Measurements from ENCODE around the gene KIF4B. TPM values are rescaled to one million over a fixed set of nuclear protein-coding genes. Genes with fewer than 3 reads are reported as not detected.
"Not testable (repeated sequence)": the region's sequence is repeated elsewhere in the genome, so short reads cannot be mapped to it uniquely, and the experiment has no call there.

The KIF4B gene
- total and polyA plus RNA-seq, 2 donors (not counting 3 experiments of a cell fraction or from before 2014, with no cell fraction given) = 0.44 TPM; not detected in 1

DNA sequence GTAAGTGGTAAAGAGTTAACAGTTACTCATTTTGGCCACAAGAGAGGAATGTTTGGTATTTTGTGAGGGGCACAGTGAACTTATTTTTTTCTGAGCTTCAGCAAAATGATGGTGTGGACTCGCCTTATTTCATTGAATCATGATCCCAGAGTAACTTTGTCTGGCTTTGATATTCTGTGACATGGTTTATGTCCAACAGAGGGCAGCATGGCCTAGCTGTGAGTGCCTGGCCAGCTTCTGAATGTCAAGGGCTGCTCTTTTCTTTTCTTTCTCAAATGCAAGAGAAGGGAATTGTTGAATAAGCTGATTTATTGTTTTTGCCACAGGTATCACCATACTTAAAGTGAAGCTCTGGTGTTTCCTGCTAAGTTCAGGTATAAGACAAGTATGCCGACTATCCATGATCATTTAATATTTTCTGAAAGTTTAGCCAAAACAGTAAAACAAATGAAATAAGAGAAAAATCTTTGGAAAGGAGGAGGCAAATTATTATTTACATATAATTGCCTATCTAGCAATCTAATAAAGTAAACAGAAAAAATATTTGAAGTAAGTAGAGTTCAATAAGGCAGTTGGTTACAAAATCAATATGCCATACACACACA, 41.0 kb upstream of the KIF4B start:
- no peak overlapping the region for H3K4me2 ChIP-seq (ENCODE audit: insufficient read depth, low read length)
- peaks cover 18% of the 10 kb centered on the region for H3K4me1 ChIP-seq (ENCODE audit: control insufficient read depth, extremely low read depth, insufficient read depth, low read length)
- no peak overlapping the region for H3K9ac ChIP-seq (replicated peaks; ENCODE audit: extremely low read depth, insufficient read depth, low read length)
- no peaks in the 10 kb centered on the region for H3K9me1 ChIP-seq (replicated peaks; ENCODE audit: control insufficient read depth, extremely low read depth, insufficient read depth, low read length)
- no peak overlapping the region for H3K4me3 ChIP-seq (replicated peaks in 1 of 3; ENCODE audit: insufficient read depth in 1 of 3, low read depth in 1 of 3, low read length in 3 of 3)
- POLR2A ChIA-PET = no interaction called here
- H2AFZ ChIP-seq (ENCODE audit: low read depth, low read length) = no peak overlapping the region
- TF ChIP-seq, protein P1, sequence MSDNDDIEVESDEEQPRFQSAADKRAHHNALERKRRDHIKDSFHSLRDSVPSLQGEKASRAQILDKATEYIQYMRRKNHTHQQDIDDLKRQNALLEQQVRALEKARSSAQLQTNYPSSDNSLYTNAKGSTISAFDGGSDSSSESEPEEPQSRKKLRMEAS (IDR thresholded peaks at IDR 0.05; ENCODE audit: insufficient read depth, insufficient read length) = no peak
- no peak for TF ChIP-seq JUN (IDR thresholded peaks at IDR 0.05; ENCODE audit: borderline replicate concordance, insufficient read depth, insufficient read length, low read depth)
- TF ChIP-seq POLR2A (IDR thresholded peaks at IDR 0.05; ENCODE audit: low read depth, low read length) = no peak
- TF ChIP-seq MYC (IDR thresholded peaks at IDR 0.05; ENCODE audit: low read depth, low read length) = no peak
- TF ChIP-seq, protein P2, sequence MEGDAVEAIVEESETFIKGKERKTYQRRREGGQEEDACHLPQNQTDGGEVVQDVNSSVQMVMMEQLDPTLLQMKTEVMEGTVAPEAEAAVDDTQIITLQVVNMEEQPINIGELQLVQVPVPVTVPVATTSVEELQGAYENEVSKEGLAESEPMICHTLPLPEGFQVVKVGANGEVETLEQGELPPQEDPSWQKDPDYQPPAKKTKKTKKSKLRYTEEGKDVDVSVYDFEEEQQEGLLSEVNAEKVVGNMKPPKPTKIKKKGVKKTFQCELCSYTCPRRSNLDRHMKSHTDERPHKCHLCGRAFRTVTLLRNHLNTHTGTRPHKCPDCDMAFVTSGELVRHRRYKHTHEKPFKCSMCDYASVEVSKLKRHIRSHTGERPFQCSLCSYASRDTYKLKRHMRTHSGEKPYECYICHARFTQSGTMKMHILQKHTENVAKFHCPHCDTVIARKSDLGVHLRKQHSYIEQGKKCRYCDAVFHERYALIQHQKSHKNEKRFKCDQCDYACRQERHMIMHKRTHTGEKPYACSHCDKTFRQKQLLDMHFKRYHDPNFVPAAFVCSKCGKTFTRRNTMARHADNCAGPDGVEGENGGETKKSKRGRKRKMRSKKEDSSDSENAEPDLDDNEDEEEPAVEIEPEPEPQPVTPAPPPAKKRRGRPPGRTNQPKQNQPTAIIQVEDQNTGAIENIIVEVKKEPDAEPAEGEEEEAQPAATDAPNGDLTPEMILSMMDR (IDR thresholded peaks at IDR 0.05; ENCODE audit: extremely low read depth in 1 of 2, insufficient read depth in 1 of 2, low read depth in 1 of 2, low read length in 2 of 2) = peak; percentile 66 to 69
- no peaks in the 10 kb centered on the region for H3K9me3 ChIP-seq (replicated peaks; ENCODE audit: control insufficient read depth, insufficient read depth, low read length)
- DNase-seq (ENCODE audit: low read depth, low spot score) (peak; percentile 74), FAIRE-seq (peak; percentile 62)
- intact Hi-C loops (cut with micrococcal nuclease) (loop anchor here (1.0 to 2.0 kb wide), 5 partner anchors 23 to 175 kb away; no protein-coding TSS in a partner anchor), dilution Hi-C loops (cut with MboI; ENCODE audit: extremely low pct_ligation_motif_present, low sequenced_read_pairs) (no loop called here)
- H4K20me1 ChIP-seq (replicated peaks; ENCODE audit: control insufficient read depth, extremely low read depth, insufficient read depth, low read length) = no peaks in the 10 kb centered on the region
- CTCF ChIA-PET = interaction anchor here (0.6 to 6.8 kb wide), 41 partner anchors 8 to 480 kb away, joined by 3 to 191 read pairs (median 5); partner anchors contain the start of gene GEMIN5
- peaks cover 4% of the 10 kb centered on the region in 2 experiments for H3K36me3 ChIP-seq (ENCODE audit: control insufficient read depth in 2 of 2, extremely low read depth in 1 of 2, insufficient read depth in 2 of 2, low read length in 2 of 2)
- H3K27ac ChIP-seq (ENCODE audit: insufficient read depth, low read depth, low read length) = no peak overlapping the region
- H3K79me2 ChIP-seq (ENCODE audit: control insufficient read depth, insufficient read depth, low read length) = peaks cover 11% of the 10 kb centered on the region
- no peaks in the 10 kb centered on the region for H3K27me3 ChIP-seq (ENCODE audit: control insufficient read depth in 2 of 2, insufficient read depth in 2 of 2, low read length in 2 of 2)
- no TSS peak for BruUV-seq (replicated peaks)

DNA sequence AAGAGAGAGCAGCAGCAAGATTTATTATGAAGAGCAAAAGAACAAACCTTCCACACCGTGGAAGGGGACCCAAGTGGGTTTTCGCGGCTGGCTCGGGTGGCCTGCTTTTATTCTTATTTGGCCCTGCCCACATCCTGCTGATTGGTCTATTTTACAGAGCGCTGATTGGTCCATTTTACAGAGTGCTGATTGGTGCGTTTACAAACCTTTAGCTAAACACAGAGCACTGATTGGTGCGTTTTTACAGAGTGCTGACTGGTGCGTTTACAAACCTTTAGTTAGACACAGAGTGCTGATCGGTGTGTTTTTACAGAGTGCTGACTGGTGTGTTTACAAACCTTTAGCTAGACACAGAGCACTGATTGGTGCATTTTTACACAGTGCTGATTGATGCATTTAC, 37.5 kb upstream of the KIF4B start:
- CTCF ChIA-PET = interaction anchor here (1.5 kb wide), 1 partner anchor 28 kb away, joined by 4 read pairs; no protein-coding TSS in a partner anchor
- BruUV-seq (replicated peaks); H3K9me3 ChIP-seq (replicated peaks; ENCODE audit: control insufficient read depth, insufficient read depth, low read length); DNase-seq (ENCODE audit: low read depth, low spot score); H3K36me3 ChIP-seq (ENCODE audit: control insufficient read depth in 2 of 2, extremely low read depth in 1 of 2, insufficient read depth in 2 of 2, low read length in 2 of 2); intact Hi-C loops (cut with micrococcal nuclease); H3K27ac ChIP-seq (ENCODE audit: insufficient read depth, low read depth, low read length); H3K4me3 ChIP-seq (replicated peaks in 1 of 3; ENCODE audit: insufficient read depth in 1 of 3, low read depth in 1 of 3, low read length in 3 of 3); H3K9ac ChIP-seq (replicated peaks; ENCODE audit: extremely low read depth, insufficient read depth, low read length); dilution Hi-C loops (cut with MboI; ENCODE audit: extremely low pct_ligation_motif_present, low sequenced_read_pairs); H3K4me1 ChIP-seq (ENCODE audit: control insufficient read depth, extremely low read depth, insufficient read depth, low read length); H4K20me1 ChIP-seq (replicated peaks; ENCODE audit: control insufficient read depth, extremely low read depth, insufficient read depth, low read length); H3K79me2 ChIP-seq (ENCODE audit: control insufficient read depth, insufficient read depth, low read length); POLR2A ChIA-PET; H2AFZ ChIP-seq (ENCODE audit: low read depth, low read length); H3K27me3 ChIP-seq (ENCODE audit: control insufficient read depth in 2 of 2, insufficient read depth in 2 of 2, low read length in 2 of 2); H3K9me1 ChIP-seq (replicated peaks; ENCODE audit: control insufficient read depth, extremely low read depth, insufficient read depth, low read length); H3K4me2 ChIP-seq (ENCODE audit: insufficient read depth, low read length); FAIRE-seq: not testable (repeated sequence)
